ENCODE results near the gene IGDCC3. TPM values are rescaled to one million over a fixed set of nuclear protein-coding genes. Genes with fewer than 3 reads are reported as not detected.

The IGDCC3 gene
- total and polyA plus RNA-seq, 2 of the 8 experiments (the other 6 are each of a cell fraction or from before 2014, with no cell fraction given): 26.8 to 45.7 TPM

GRCh38 chr15:65384895-65385869 is 7.4 kb upstream of the IGDCC3 start:
- Histone ChIP-seq H3K27me3 (replicated peaks in 1 of 4; ENCODE audit: control insufficient read depth in 3 of 4, extremely low read depth in 1 of 4, insufficient read depth in 3 of 4, low read length in 3 of 4) (peaks cover 0 to 1% (median 0%) of the 10 kb centered on the region in 4 experiments; a peak in 2 of 7 replicates), H3K14ac (ENCODE audit: insufficient read length) (no peak overlapping the region), H4K5ac (ENCODE audit: insufficient read length, low read depth, low read length) (no peak overlapping the region), H2BK5ac (ENCODE audit: low read depth, low read length) (peak overlapping the region; percentile 48; the same call in 1 of the 2 replicates), H3K9me3 (ENCODE audit: insufficient read depth in 2 of 2, low read depth in 1 of 2, low read length in 1 of 2) (no peaks in the 10 kb centered on the region), H3K56ac (replicated peaks; ENCODE audit: insufficient read length, low read depth, low read length) (no peak overlapping the region), H2BK12ac (ENCODE audit: low read depth, low read length) (peak overlapping the region; percentile 45; the same call in 1 of the 2 replicates), H3K4ac (replicated peaks; ENCODE audit: insufficient read length, low read depth, low read length) (no peak overlapping the region), H3K27ac (ENCODE audit: low read depth, low read length) (no peak overlapping the region), H3K23ac (ENCODE audit: insufficient read length) (no peak overlapping the region), H3K9ac (replicated peaks in 1 of 4; ENCODE audit: extremely low read depth in 1 of 4, low read depth in 3 of 4, low read length in 3 of 4) (no peak overlapping the region; a peak in 1 of 7 replicates), H3K4me2 (ENCODE audit: insufficient read depth in 1 of 2, low read depth in 2 of 2, low read length in 2 of 2) (peak overlapping the region; percentile 3 to 67; a peak in 3 of 4 replicates), H3K79me2 (ENCODE audit: control insufficient read depth in 1 of 2, insufficient read depth in 2 of 2, low read length in 2 of 2) (no peaks in the 10 kb centered on the region), H3K79me1 (ENCODE audit: low read depth, low read length) (no peaks in the 10 kb centered on the region), H4K20me1 (replicated peaks in 1 of 2; ENCODE audit: control insufficient read depth in 1 of 2, insufficient read depth in 2 of 2, low read length in 2 of 2) (no peaks in the 10 kb centered on the region), H3K4me1 (replicated peaks in 1 of 4; ENCODE audit: control insufficient read depth in 3 of 4, insufficient read depth in 4 of 4, low read length in 3 of 4) (peaks cover 0 to 15% (median 6%) of the 10 kb centered on the region in 4 experiments; a peak in 6 of 7 replicates), H2BK20ac (ENCODE audit: low read length) (0 out of 2 replicates have a peak overlapping the region, but pooled peaks have one; percentile 32), H4K91ac (replicated peaks; ENCODE audit: insufficient read length, low read length) (peak overlapping the region; percentile 15), H3K36me3 (ENCODE audit: control insufficient read depth in 2 of 4, insufficient read depth in 4 of 4, low read length in 3 of 4) (peaks cover 0 to 4% (median 0%) of the 10 kb centered on the region in 4 experiments; a peak in 2 of 8 replicates), H3K4me3 (ENCODE audit: extremely low read depth in 1 of 4, insufficient read depth in 2 of 4, low read depth in 3 of 4, low read length in 4 of 4) (peak overlapping the region in 3 of 4 experiments; percentile 22 to 47 (median 32); a peak in 4 of 8 replicates), H4K8ac (ENCODE audit: extremely low read depth, insufficient read depth, low read length) (peak overlapping the region; percentile 39), H2AFZ (ENCODE audit: low read length) (peak overlapping the region; percentile 26; the same call in 1 of the 2 replicates), H2BK120ac (replicated peaks; ENCODE audit: low read depth, low read length) (peak overlapping the region; percentile 45), H3K18ac (ENCODE audit: extremely low read depth, low read length) (peak overlapping the region; percentile 86), H2BK15ac (ENCODE audit: low read length) (0 out of 2 replicates have a peak overlapping the region, but pooled peaks have one; percentile 12), H2AK5ac (ENCODE audit: low read depth, low read length) (no peak overlapping the region), H3K23me2 (ENCODE audit: low read depth, low read length) (peaks cover 3% of the 10 kb centered on the region; the same call in 1 of the 2 replicates)
- CTCF ChIA-PET (ENCODE audit: partially characterized antibody): interaction anchor here (0.6 to 18.3 kb wide), 35 partner anchors 8 to 1571 kb away, joined by 3 to 547 read pairs (median 5); partner anchors contain the start of genes IGDCC4 and RNU5B-1
- WGBS, 2 experiments (ENCODE audit: extremely low coverage in 1 of 2, insufficient coverage in 1 of 2, insufficient read length in 1 of 2, insufficient replicate concordance in 2 of 2, low coverage in 1 of 2, low lambda C conversion rate in 2 of 2, missing lambda C conversion rate in 1 of 2): 9% methylated on average over 37 of the region's 43 CpGs; no CpG with 5 or more reads in 1 of the 2 experiments
- peak; percentile 70 to 94 for DNase-seq (ENCODE audit: low read depth in 1 of 2, low spot score in 2 of 2)
- POLR2A ChIA-PET (ENCODE audit: partially characterized antibody): interaction anchor here (0.8 to 6.7 kb wide), 10 partner anchors 9 to 87 kb away, joined by 3 to 35 read pairs (median 5); partner anchors contain the start of gene RNU5B-1
- FAIRE-seq: peak; percentile 95
- TF ChIP-seq POLR2AphosphoS5 (IDR thresholded peaks at IDR 0.05; ENCODE audit: low read depth, low read length) (peak; percentile 23; the same call in 1 of the 2 replicates), JUND (IDR thresholded peaks at IDR 0.05; ENCODE audit: low read length) (peak; percentile 42; the same call in 1 of the 2 replicates), GABPA (IDR thresholded peaks at IDR 0.05; ENCODE audit: borderline replicate concordance, insufficient read depth, low read length) (peak; percentile 75; the same call in 1 of the 2 replicates), TAF7 (optimal IDR thresholded peaks at IDR 0.05; ENCODE audit: borderline replicate concordance, low read depth, low read length) (peak; percentile 65), CBX8 (IDR thresholded peaks at IDR 0.05; ENCODE audit: borderline replicate concordance, low read depth, low read length) (no peak), CTBP2 (IDR thresholded peaks at IDR 0.05; ENCODE audit: borderline replicate concordance, insufficient read depth, insufficient read length, low read length) (no peak), SP1 (IDR thresholded peaks at IDR 0.05; ENCODE audit: low read depth, low read length) (no peak), JUN (IDR thresholded peaks at IDR 0.05; ENCODE audit: low read depth, low read length) (no peak), ZNF274 (IDR thresholded peaks at IDR 0.05; ENCODE audit: borderline replicate concordance, extremely low read depth, low read length) (no peak), CBX5 (IDR thresholded peaks at IDR 0.05; ENCODE audit: low read depth, low read length) (no peak)

Measured in H1 (cell line).